Measurements from ENCODE around the gene SLC9A9.
"Not testable (repeated sequence)": the region's sequence is repeated elsewhere in the genome, so short reads cannot be mapped to it uniquely, and the experiment has no call there.

The SLC9A9 gene

GRCh38 chr3:143805476-143805875, 42.8 kb downstream of the SLC9A9 start:
- not testable (repeated sequence) for ATAC-seq, H3K9me3 Mint-ChIP-seq, H3K27me3 Mint-ChIP-seq

GRCh38 chr3:143801046-143801445, 47.2 kb downstream of the SLC9A9 start:
- not testable (repeated sequence) for ATAC-seq, DNase-seq, H3K27me3 Mint-ChIP-seq, H3K4me1 Mint-ChIP-seq, H3K9me3 Mint-ChIP-seq, H3K4me3 Mint-ChIP-seq, H3K27ac Mint-ChIP-seq

More at GRCh38 chr3:143805476-143805875, 42.8 kb downstream of the SLC9A9 start:
- H3K4me3 Mint-ChIP-seq, DNase-seq, H3K27ac Mint-ChIP-seq, H3K4me1 Mint-ChIP-seq: not testable (repeated sequence)

GRCh38 chr3:143798151-143798550, 50.1 kb downstream of the SLC9A9 start:
- not testable (repeated sequence) for DNase-seq, H3K4me1 Mint-ChIP-seq, H3K4me3 Mint-ChIP-seq, ATAC-seq, H3K9me3 Mint-ChIP-seq, H3K27ac Mint-ChIP-seq, H3K27me3 Mint-ChIP-seq

- DNase-seq (no peak), ATAC-seq (no peak)
- H3K4me1 Mint-ChIP-seq = no peaks in the 10 kb centered on the region
- no peak overlapping the region for H3K4me3 Mint-ChIP-seq
- H3K27me3 Mint-ChIP-seq = no peaks in the 10 kb centered on the region
- peaks cover 7 to 15% of the 10 kb centered on the region in 2 donors for H3K9me3 Mint-ChIP-seq
- no peak overlapping the region for H3K27ac Mint-ChIP-seq
These were observed 52.4 kb downstream of the SLC9A9 start for GRCh38 chr3:143795874-143796273.

GRCh38 chr3:143794793-143795462, 53.3 kb downstream of the SLC9A9 start:
- DNase-seq (no peak), ATAC-seq (no peak)
- Mint-ChIP-seq H3K27me3 (no peaks in the 10 kb centered on the region), H3K9me3 (peaks cover 7 to 15% of the 10 kb centered on the region in 2 donors), H3K4me1 (no peaks in the 10 kb centered on the region), H3K27ac (peak overlapping the region in 1 of 2 donors; percentile 85), H3K4me3 (no peak overlapping the region)

GRCh38 chr3:143793971-143794370, 54.3 kb downstream of the SLC9A9 start:
- ATAC-seq = no peak
- DNase-seq = no peak
- no peak overlapping the region for H3K27ac Mint-ChIP-seq
- no peaks in the 10 kb centered on the region for H3K4me1 Mint-ChIP-seq
- H3K4me3 Mint-ChIP-seq = no peak overlapping the region
- H3K27me3 Mint-ChIP-seq = no peaks in the 10 kb centered on the region
- H3K9me3 Mint-ChIP-seq = peaks cover 7 to 15% of the 10 kb centered on the region in 2 donors

- H3K4me3 Mint-ChIP-seq = no peak overlapping the region
- H3K27ac Mint-ChIP-seq = no peak overlapping the region
- H3K27me3 Mint-ChIP-seq = no peaks in the 10 kb centered on the region
- H3K4me1 Mint-ChIP-seq = no peaks in the 10 kb centered on the region
- H3K9me3 Mint-ChIP-seq = peaks cover 7 to 15% of the 10 kb centered on the region in 2 donors
- no peak for DNase-seq
- ATAC-seq = no peak
These were observed 56.9 kb downstream of the SLC9A9 start for GRCh38 chr3:143791386-143791785.

GRCh38 chr3:143786219-143787191, 61.8 kb downstream of the SLC9A9 start:
- Mint-ChIP-seq H3K27ac (no peak overlapping the region), H3K4me1 (no peaks in the 10 kb centered on the region), H3K9me3 (peaks cover 4 to 10% of the 10 kb centered on the region in 2 donors), H3K27me3 (no peaks in the 10 kb centered on the region), H3K4me3 (no peak overlapping the region)
- ATAC-seq (no peak), DNase-seq (no peak)

GRCh38 chr3:143784446-143784845, 63.8 kb downstream of the SLC9A9 start:
- Mint-ChIP-seq H3K27me3 (no peaks in the 10 kb centered on the region), H3K27ac (no peak overlapping the region), H3K4me1 (no peaks in the 10 kb centered on the region), H3K9me3 (peaks cover 4 to 6% of the 10 kb centered on the region in 2 donors), H3K4me3 (no peak overlapping the region)
- DNase-seq (no peak), ATAC-seq (no peak)

GRCh38 chr3:143783851-143784370, 64.4 kb downstream of the SLC9A9 start:
- ATAC-seq = no peak
- no peaks in the 10 kb centered on the region for H3K27me3 Mint-ChIP-seq
- no peak for DNase-seq
- H3K27ac Mint-ChIP-seq = no peak overlapping the region
- no peak overlapping the region for H3K4me3 Mint-ChIP-seq
- H3K4me1 Mint-ChIP-seq = no peaks in the 10 kb centered on the region
- peaks cover 4 to 6% of the 10 kb centered on the region in 2 donors for H3K9me3 Mint-ChIP-seq

- Mint-ChIP-seq H3K4me3 (no peak overlapping the region), H3K4me1 (no peaks in the 10 kb centered on the region), H3K27me3 (no peaks in the 10 kb centered on the region), H3K27ac (no peak overlapping the region), H3K9me3 (no peaks in the 10 kb centered on the region)
- ATAC-seq (peak; percentile 85), DNase-seq (no peak)
These were observed 72.8 kb downstream of the SLC9A9 start for GRCh38 chr3:143775459-143775858.

- no peak for ATAC-seq
- H3K9me3 Mint-ChIP-seq = no peaks in the 10 kb centered on the region
- H3K4me1 Mint-ChIP-seq = no peaks in the 10 kb centered on the region
- no peaks in the 10 kb centered on the region for H3K27me3 Mint-ChIP-seq
- no peak for DNase-seq
- no peak overlapping the region for H3K4me3 Mint-ChIP-seq
- H3K27ac Mint-ChIP-seq = no peak overlapping the region
These were observed 76.3 kb downstream of the SLC9A9 start for GRCh38 chr3:143771939-143772338.

GRCh38 chr3:143771258-143771657, 77.0 kb downstream of the SLC9A9 start:
- Mint-ChIP-seq H3K27ac (no peak overlapping the region), H3K9me3 (no peaks in the 10 kb centered on the region), H3K4me3 (no peak overlapping the region), H3K27me3 (no peaks in the 10 kb centered on the region), H3K4me1 (no peaks in the 10 kb centered on the region)
- DNase-seq (no peak), ATAC-seq (no peak)

GRCh38 chr3:143770391-143770790, 77.9 kb downstream of the SLC9A9 start:
- ATAC-seq (no peak), DNase-seq (no peak)
- H3K4me3 Mint-ChIP-seq = no peak overlapping the region
- H3K4me1 Mint-ChIP-seq = no peaks in the 10 kb centered on the region
- no peak overlapping the region for H3K27ac Mint-ChIP-seq
- H3K9me3 Mint-ChIP-seq = no peaks in the 10 kb centered on the region
- H3K27me3 Mint-ChIP-seq = no peaks in the 10 kb centered on the region

- Mint-ChIP-seq H3K27ac (no peak overlapping the region), H3K4me1 (no peaks in the 10 kb centered on the region), H3K4me3 (no peak overlapping the region), H3K27me3 (no peaks in the 10 kb centered on the region), H3K9me3 (no peaks in the 10 kb centered on the region)
- DNase-seq = no peak
- ATAC-seq = no peak
These were observed 78.7 kb downstream of the SLC9A9 start for GRCh38 chr3:143769616-143770015.

- Mint-ChIP-seq H3K27me3 (no peaks in the 10 kb centered on the region), H3K27ac (peak overlapping the region in 1 of 2 donors; percentile 59), H3K4me1 (no peaks in the 10 kb centered on the region), H3K4me3 (no peak overlapping the region), H3K9me3 (no peaks in the 10 kb centered on the region)
- ATAC-seq (no peak), DNase-seq (no peak)
These were observed 83.4 kb downstream of the SLC9A9 start for GRCh38 chr3:143764840-143765239.

Data from stimulated activated naive CD8-positive, alpha-beta T cell treated with anti-CD3 and anti-CD28 coated beads, Interleukin-15, amount 100 ng/mL, for 72 hours (primary cell).